H9 (cell line): ENCODE results near the gene PCBP4. TPM values are rescaled to one million over a fixed set of nuclear protein-coding genes. Genes with fewer than 3 reads are reported as not detected.

ENCODE experiments used
- DNase-seq: peaks from one replicate; pipeline ENCODE4 v3.0.0-alpha.2; 2017
- H2AFZ ChIP-seq: one replicate; pipeline ENCODE4 v1.6.1; 2013; ENCODE audit warnings: mild to moderate bottlenecking, low read length, control low read depth, moderate library complexity
- H2AK5ac ChIP-seq: 2 replicates; pipeline ENCODE4 v1.6.1; 2013; ENCODE audit warnings: low read length, control low read depth, mixed read lengths; ENCODE audit not compliant: insufficient read length
- H2BK120ac ChIP-seq: one replicate; pipeline ENCODE4 v1.6.1; 2013; ENCODE audit warnings: low read depth, mild to moderate bottlenecking, low read length, control low read depth, inconsistent platforms; ENCODE audit not compliant: poor library complexity, severe bottlenecking
- H2BK12ac ChIP-seq: 2 replicates; pipeline ENCODE4 v1.6.1; 2013; ENCODE audit warnings: low read length, control low read depth, mixed read lengths, low read depth; ENCODE audit not compliant: insufficient read length
- H2BK15ac ChIP-seq: 2 replicates; pipeline ENCODE4 v1.6.1; 2013; ENCODE audit warnings: low read depth, low read length, control low read depth
- H2BK20ac ChIP-seq: one replicate; pipeline ENCODE4 v1.6.1; 2013; ENCODE audit warnings: low read depth, mild to moderate bottlenecking, low read length, control low read depth, inconsistent platforms; ENCODE audit not compliant: poor library complexity, severe bottlenecking
- H2BK5ac ChIP-seq: 2 replicates; pipeline ENCODE4 v1.6.1; 2013; ENCODE audit warnings: low read length, control low read depth, mixed read lengths; ENCODE audit not compliant: insufficient read length
- H3K14ac ChIP-seq: 2 replicates; pipeline ENCODE4 v1.6.1; 2013; ENCODE audit warnings: low read length, control low read depth; ENCODE audit not compliant: insufficient read depth
- H3K18ac ChIP-seq: 2 replicates; pipeline ENCODE4 v1.6.1; 2013; ENCODE audit warnings: low read depth, mild to moderate bottlenecking, mixed read lengths, low read length, control low read depth; ENCODE audit not compliant: insufficient read length
- H3K23ac ChIP-seq: 2 replicates; pipeline ENCODE4 v1.6.1; 2013; ENCODE audit warnings: low read length, control low read depth, mixed read lengths, low read depth; ENCODE audit not compliant: insufficient read length
- H3K23me2 ChIP-seq: 2 replicates; pipeline ENCODE4 v1.6.1; 2013; ENCODE audit warnings: low read depth, mild to moderate bottlenecking, mixed read lengths, low read length, control low read depth; ENCODE audit not compliant: insufficient read length, poor library complexity, severe bottlenecking
- H3K27ac ChIP-seq: 2 replicates; pipeline ENCODE4 v1.5.1; 2013; ENCODE audit warnings: low read length, control low read depth, mixed read lengths, low read depth; ENCODE audit not compliant: insufficient read length
- H3K27me3 ChIP-seq: 2 replicates; pipeline ENCODE4 v1.6.1; 2013; ENCODE audit warnings: low read length, control low read depth, inconsistent platforms; ENCODE audit not compliant: insufficient read depth
- H3K4ac ChIP-seq: 2 replicates; pipeline ENCODE4 v1.6.1; 2013; ENCODE audit warnings: low read depth, mild to moderate bottlenecking, control low read depth, inconsistent platforms, low read length, moderate library complexity
- H3K4me1 ChIP-seq: 2 replicates; pipeline ENCODE4 v1.6.1; 2013; ENCODE audit warnings: low read length, control low read depth, inconsistent platforms; ENCODE audit not compliant: insufficient read depth
- H3K4me2 ChIP-seq: 2 replicates; pipeline ENCODE4 v1.6.1; 2013; ENCODE audit warnings: low read length, control low read depth, mixed read lengths; ENCODE audit not compliant: insufficient read length, insufficient read depth
- H3K56ac ChIP-seq: 2 replicates; pipeline ENCODE4 v1.6.1; 2013; ENCODE audit warnings: low read depth, mild to moderate bottlenecking, mixed read lengths, low read length, control low read depth; ENCODE audit not compliant: insufficient read length
- H3K79me1 ChIP-seq: 2 replicates; pipeline ENCODE4 v1.6.1; 2013; ENCODE audit warnings: low read depth, mild to moderate bottlenecking, moderate library complexity, low read length, control low read depth, inconsistent platforms; ENCODE audit not compliant: insufficient read depth, poor library complexity, severe bottlenecking
- H3K79me2 ChIP-seq: 2 replicates; pipeline ENCODE4 v1.6.1; 2013; ENCODE audit warnings: low read length, control low read depth, inconsistent platforms; ENCODE audit not compliant: insufficient read depth
- H3K9ac ChIP-seq: 2 replicates; pipeline ENCODE4 v1.6.1; 2013; ENCODE audit warnings: low read length, control low read depth, mixed read lengths; ENCODE audit not compliant: insufficient read length; ENCODE audit errors: extremely low read depth
- H3K9me3 ChIP-seq: one replicate; pipeline ENCODE4 v1.6.1; 2013; ENCODE audit warnings: low read depth, low read length, inconsistent platforms; ENCODE audit not compliant: control insufficient read depth
- H3T11ph ChIP-seq: one replicate; pipeline ENCODE4 v1.6.1; 2013; ENCODE audit warnings: mild to moderate bottlenecking, low read length, control low read depth, inconsistent platforms
- H4K20me1 ChIP-seq: one replicate; pipeline ENCODE4 v1.6.1; 2013; ENCODE audit not compliant: control insufficient read depth, insufficient read length, insufficient read depth
- H4K5ac ChIP-seq: 2 replicates; pipeline ENCODE4 v1.6.1; 2013; ENCODE audit warnings: low read depth, mild to moderate bottlenecking, mixed read lengths, low read length, control low read depth; ENCODE audit not compliant: insufficient read length
- H4K8ac ChIP-seq: replicated peaks from 2 replicates; pipeline ENCODE4 v1.6.1; 2013; ENCODE audit warnings: low read length, control low read depth, mixed read lengths, low read depth; ENCODE audit not compliant: insufficient read length
- H4K91ac ChIP-seq: 2 replicates; pipeline ENCODE4 v1.6.1; 2013; ENCODE audit warnings: low read depth, mild to moderate bottlenecking, moderate library complexity, mixed read lengths, low read length, control low read depth; ENCODE audit not compliant: insufficient read length
- H3K27ac Mint-ChIP-seq, 3 experiments: 2 replicates in 2 of 3; 3 replicates in 1 of 3; pipeline ENCODE4 v1.8.0; 2020 to 2021; ENCODE audit warnings: mixed read lengths in 3 of 3, mild to moderate bottlenecking in 1 of 3, moderate library complexity in 1 of 3
- H3K27me3 Mint-ChIP-seq: 2 replicates; pipeline ENCODE4 v1.8.0; 2021; ENCODE audit warnings: low read depth, mild to moderate bottlenecking, moderate library complexity, mixed read lengths
- H3K36me3 Mint-ChIP-seq, 3 experiments: 2 replicates in 2 of 3; 3 replicates in 1 of 3; pipeline ENCODE4 v1.8.0; 2020 to 2021; ENCODE audit warnings: low read depth in 3 of 3, mixed read lengths in 3 of 3; ENCODE audit not compliant: insufficient read depth in 1 of 3
- H3K4me1 Mint-ChIP-seq, 2 experiments: 2 replicates each; pipeline ENCODE4 v1.8.0; 2020; ENCODE audit warnings: mixed read lengths in 2 of 2
- H3K4me3 Mint-ChIP-seq, 2 experiments: 2 replicates in 1 of 2; 3 replicates in 1 of 2; pipeline ENCODE4 v1.8.0; 2020 to 2021; ENCODE audit warnings: mild to moderate bottlenecking in 2 of 2, mixed read lengths in 2 of 2, moderate library complexity in 1 of 2
- H3K9me3 Mint-ChIP-seq, 2 experiments: 2 replicates in 1 of 2; 3 replicates in 1 of 2; pipeline ENCODE4 v1.8.0; 2020; ENCODE audit warnings: mild to moderate bottlenecking in 2 of 2, mixed read lengths in 2 of 2, moderate library complexity in 1 of 2
- CTCF ChIP-seq: fragments of 200-600 bp; sonication (generic); conservative IDR thresholded peaks from 3 replicates; pipeline ENCODE4 v1.8.0; 2021; ENCODE audit warnings: antibody characterized with exemption, mild to moderate bottlenecking
- WGBS: extraction: QIAGEN DNeasy Blood & Tissue Kit; methylation state at CpG from one replicate; pipeline ENCODE4 v1.1.7; 2013; ENCODE audit warnings: missing lambda C conversion rate, low lambda C conversion rate, mixed read lengths; ENCODE audit not compliant: insufficient read length; ENCODE audit errors: extremely low coverage; 5-methylcytosine and 5-hydroxymethylcytosine counted together
- total RNA-seq: library from RNA; stranded (reverse); gene quantifications from 2 replicates; pipeline ENCODE4 v1.2.1, GENCODE V29; 2021

PCBP4 gene
- total RNA-seq, 1 experiment from 2014 or later, result 24.6 TPM

DNA sequence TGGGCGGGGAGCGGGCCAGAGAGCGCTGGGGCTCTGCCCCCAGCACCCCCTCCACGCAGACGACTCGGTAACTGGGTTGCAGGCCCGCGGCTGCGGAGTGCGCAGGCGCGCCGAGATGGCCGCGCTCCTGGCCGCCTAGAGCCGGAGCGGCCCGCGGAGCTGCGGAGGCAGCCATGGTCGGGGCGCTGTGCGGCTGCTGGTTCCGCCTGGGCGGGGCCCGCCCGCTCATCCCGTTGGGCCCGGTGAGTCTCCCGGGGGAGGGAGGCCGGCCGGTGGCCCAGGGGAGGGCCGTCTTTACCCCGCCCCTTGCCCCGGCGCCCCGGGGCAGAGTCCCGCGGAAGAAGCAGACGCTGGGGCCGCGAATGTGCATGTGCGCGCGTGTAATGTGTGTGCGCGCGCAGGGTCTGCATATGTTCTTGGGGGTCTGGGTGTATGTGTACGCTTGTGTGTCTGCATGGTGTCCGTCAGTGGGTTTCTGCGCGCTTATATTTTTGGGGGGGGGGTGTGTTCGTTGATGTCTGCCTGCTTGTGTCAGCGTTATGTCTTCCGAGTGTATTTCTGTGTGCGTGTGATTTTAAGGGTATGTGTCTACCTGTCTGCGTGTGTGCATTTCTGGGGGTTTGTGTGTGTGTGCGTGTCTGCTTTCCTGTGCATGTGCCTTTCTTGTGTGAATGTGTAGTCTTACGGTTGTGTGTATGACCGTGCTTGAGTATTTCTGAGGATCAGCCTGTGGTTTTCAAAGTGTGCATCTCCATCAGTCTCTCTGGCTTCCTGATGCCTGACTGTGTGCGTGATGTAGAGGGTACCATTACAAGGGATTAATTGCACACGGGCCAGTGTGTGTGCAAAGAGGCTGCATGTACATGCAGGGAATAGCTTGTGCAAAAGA, 8.0 kb upstream of the PCBP4 start, which contains the start of gene ABHD14A:
Gene ABHD14A, plus strand, starts transcription at position 102 of the 889 bp plus-strand sequence. Its CDS starts 72 bp downstream, at position 174.
- Histone ChIP-seq H4K5ac (no peak within 1 kb of the TSS), H3K23ac (no peak within 1 kb of the TSS), H3K79me2 (no peaks in the 10 kb centered on the region), H3T11ph (no peak within 1 kb of the TSS), H2BK15ac (no peak within 1 kb of the TSS), H3K27me3 (peaks cover 7% of the 10 kb centered on the region; the same call in 1 of the 2 replicates), H2AFZ (no peak within 1 kb of the TSS), H3K4me2 (peak within 1 kb of the TSS; percentile 64), H3K4me1 (peaks cover 9% of the 10 kb centered on the region; the same call in 1 of the 2 replicates), H3K27ac (no peak within 1 kb of the TSS), H2BK20ac (no peak within 1 kb of the TSS), H3K18ac (peak within 1 kb of the TSS; percentile 30), H3K79me1 (no peaks in the 10 kb centered on the region), H3K4ac (no peak within 1 kb of the TSS), H3K56ac (no peak within 1 kb of the TSS), H2BK12ac (no peak within 1 kb of the TSS), H4K8ac (no peak within 1 kb of the TSS), H4K20me1 (peaks cover 3% of the 10 kb centered on the region), H4K91ac (no peak within 1 kb of the TSS), H2BK5ac (no peak within 1 kb of the TSS), H3K14ac (no peak within 1 kb of the TSS), H3K23me2 (peaks cover 10% of the 10 kb centered on the region), H3K9ac (no peak within 1 kb of the TSS), H2BK120ac (no peak within 1 kb of the TSS), H3K9me3 (no peaks in the 10 kb centered on the region), H2AK5ac (no peak within 1 kb of the TSS)
- H3K4me3 Mint-ChIP-seq, result peak within 1 kb of the TSS; percentile 87
- WGBS, result no CpG with 5 or more reads among the region's 63 CpGs
- no peaks in the 10 kb centered on the region; a peak in 3 of 7 replicates for H3K36me3 Mint-ChIP-seq
- H3K27me3 Mint-ChIP-seq, result peaks cover 34% of the 10 kb centered on the region
- H3K27ac Mint-ChIP-seq, result peak within 1 kb of the TSS in 1 of 3 experiments; percentile 90; a peak in 2 of 7 replicates
- peaks cover 15 to 27% of the 10 kb centered on the region in 2 experiments for H3K4me1 Mint-ChIP-seq
- DNase-seq, result peak; percentile 68
- no peaks in the 10 kb centered on the region for H3K9me3 Mint-ChIP-seq
- TF ChIP-seq CTCF, result no peak
